GM19035 (cell line): ENCODE results near the gene LMO7.
"Not testable (repeated sequence)": the region's sequence is repeated elsewhere in the genome, so short reads cannot be mapped to it uniquely, and the experiment has no call there.

Source experiments
- ATAC-seq: cut with Tn5 transposase; IDR thresholded peaks from one replicate; pipeline ENCODE4 v1.9.1; 2021; ENCODE audit not compliant: unreplicated experiment

Gene LMO7

DNA sequence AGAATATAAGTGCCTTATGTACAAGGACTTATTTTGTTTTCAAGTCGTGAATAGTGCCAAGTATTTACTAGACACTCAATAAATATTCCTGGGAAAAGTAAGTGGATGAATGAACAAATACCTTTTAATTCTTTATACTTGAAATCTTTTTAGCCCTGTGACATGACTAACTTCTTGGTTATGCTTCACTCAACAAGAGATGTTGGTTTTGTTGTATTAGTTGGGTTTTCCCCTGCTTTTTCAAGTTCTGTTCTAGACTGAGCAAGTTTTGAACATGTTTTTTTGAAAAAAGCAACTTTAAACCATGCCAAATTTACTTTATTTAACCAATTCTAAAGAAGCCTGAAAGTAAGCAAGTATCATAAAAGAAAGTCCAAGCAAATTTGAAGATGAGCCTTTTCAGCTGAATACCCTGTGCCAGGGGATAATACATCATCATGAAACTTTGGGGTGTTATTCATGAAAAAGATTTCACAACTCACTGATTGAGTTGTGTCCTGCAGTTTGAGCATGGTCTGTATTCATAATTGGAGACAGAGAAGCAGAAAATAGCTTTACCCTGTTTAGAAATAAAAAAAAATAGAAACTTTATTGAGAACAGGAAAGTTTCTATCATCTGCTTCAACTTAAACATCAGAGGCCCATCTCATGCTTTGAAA lies 11.1 kb downstream of the LMO7 start:
- ATAC-seq, result peak; percentile 82

DNA sequence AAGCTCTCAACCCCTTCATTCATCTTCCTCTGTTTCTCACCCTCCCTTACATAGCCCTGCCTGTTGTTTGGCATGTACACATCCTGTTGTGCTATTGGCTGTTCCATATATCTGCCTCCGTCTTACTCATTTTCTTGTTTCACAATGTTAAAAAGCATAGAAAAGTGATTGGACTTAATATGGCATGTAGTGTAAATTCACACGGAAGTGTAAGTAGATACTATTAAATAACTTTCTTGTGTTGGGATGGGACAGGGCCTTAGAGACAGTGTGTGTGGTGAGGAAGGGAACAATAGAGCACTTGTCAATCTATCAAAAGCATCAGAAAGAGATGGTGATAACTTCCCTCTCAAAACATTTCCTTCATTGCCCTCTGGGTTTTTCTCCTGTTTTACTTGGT lies 12.3 kb downstream of the LMO7 start:
- ATAC-seq, result no peak

- ATAC-seq, result no peak
These were observed 14.9 kb downstream of the LMO7 start for GRCh38 chr13:75651013-75651412.

GRCh38 chr13:75652726-75653125 lies 16.6 kb downstream of the LMO7 start:
- no peak for ATAC-seq

GRCh38 chr13:75656425-75656989 lies 20.4 kb downstream of the LMO7 start:
- no peak for ATAC-seq

GRCh38 chr13:75657111-75657510 lies 21.0 kb downstream of the LMO7 start:
- ATAC-seq, result no peak

GRCh38 chr13:75660694-75661093 lies 24.6 kb downstream of the LMO7 start:
- peak; percentile 53 for ATAC-seq

DNA sequence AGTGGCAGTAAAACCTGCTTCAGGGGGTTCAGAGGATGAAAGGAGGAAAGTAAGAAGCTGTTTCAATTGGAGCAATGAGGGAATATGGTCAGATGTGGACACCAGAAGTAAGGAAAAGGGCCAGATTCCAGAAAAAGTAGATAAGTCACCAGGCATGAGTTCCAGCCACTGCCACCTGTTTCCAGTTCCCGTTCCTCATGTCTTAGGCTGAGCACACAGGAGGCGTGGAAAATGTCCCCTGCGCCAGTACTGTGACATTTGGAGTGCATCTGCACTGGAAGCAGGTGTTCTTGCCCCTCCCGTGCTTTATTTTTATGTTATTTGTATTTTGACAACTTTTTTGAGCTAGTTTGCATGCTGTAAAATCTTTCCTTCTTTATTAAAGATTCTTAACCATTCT lies 25.3 kb downstream of the LMO7 start:
- no peak for ATAC-seq

DNA sequence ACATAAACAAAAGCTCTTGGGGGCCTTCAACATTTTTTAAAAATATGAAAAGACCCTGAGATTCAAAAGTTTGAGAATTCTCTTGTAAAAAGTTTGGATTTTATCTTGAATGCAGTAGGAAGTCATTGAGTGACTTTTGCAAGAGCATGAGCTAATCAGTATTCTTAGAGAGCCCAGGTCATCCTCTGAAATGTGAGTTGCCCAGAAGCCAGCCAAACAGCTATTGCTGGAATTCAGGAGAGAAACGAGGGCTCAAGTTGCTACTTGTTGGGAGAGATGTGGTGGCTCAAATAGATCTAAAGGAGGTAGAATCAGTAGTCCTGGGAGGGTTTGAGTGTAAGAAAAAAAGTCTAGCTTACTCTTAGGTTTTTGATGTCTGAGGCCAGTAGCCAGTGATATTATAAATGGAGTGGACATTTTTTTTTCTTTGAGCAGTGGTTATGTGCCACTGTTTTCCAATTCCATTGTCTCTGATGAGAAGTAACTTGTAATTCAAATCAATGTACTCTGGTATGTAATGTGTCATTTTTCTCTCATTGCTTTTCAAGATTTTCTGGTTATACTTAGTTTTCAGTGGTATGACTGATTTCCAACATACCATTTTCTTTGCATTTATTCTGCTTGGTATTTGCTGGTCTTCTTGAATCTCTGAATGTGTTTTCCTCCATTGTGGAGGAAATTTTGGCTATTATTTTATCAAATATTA lies 30.7 kb downstream of the LMO7 start:
- no peak for ATAC-seq

DNA sequence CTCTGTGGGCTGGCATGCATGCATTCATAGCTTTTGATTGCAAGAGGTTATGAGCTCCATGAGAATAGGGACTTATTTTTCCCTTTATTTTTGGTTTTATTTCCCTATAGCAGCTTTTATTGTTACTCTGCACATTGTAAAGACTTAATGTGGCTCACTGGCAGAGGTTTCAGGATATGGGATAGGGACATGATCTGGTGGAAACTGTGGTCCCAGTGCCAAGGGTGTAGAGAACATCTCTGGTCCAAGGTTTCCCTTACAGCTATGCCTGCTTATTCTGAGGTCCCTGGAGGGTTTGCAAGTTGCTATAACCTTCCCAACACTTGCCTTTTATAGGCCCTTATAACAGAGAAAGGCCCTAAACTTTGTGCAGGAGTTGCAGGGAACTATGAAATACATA lies 33.6 kb downstream of the LMO7 start:
- no peak for ATAC-seq

DNA sequence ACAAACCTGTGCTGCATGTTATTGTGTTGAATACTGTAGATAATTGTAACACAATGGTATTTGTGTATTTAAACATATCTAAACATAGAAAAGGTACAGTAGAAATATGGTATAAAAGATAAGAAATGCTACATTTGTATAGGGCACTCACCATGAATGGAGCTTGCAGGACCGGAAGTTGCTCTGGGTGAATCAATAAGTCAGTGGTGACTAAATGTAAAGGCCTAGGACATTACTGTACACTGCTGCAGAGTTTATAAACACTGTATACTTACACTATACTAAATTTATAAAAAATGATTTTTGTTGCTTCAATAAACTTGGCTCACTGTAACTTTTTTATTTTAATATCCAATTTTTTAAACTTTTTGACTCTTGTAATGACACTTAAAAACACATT lies 34.4 kb downstream of the LMO7 start:
- ATAC-seq, result no peak

GRCh38 chr13:75675421-75675820 lies 39.3 kb downstream of the LMO7 start:
- no peak for ATAC-seq

DNA sequence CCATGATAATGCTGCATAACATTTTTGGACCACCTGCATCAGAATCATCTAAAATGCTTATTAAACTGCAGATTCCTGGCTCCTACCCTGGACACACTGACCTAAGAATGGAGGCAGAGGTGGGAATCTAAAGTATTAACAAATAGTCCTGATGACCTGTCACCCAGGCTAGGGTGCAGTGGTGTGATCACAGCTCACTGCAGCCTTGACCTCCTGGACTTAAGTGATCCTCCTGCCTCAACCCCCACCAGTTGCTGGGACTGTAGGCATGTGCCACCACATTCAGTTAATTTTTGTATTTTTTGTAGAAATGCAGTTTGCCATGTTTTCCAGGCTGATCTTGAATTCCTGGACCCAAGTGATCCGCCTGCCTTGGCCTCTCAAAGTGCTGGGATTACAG lies 43.3 kb downstream of the LMO7 start:
- no peak for ATAC-seq

- ATAC-seq, result not testable (repeated sequence)
These were observed 44.1 kb downstream of the LMO7 start for GRCh38 chr13:75680251-75680650.

GRCh38 chr13:75682326-75682725 lies 46.2 kb downstream of the LMO7 start:
- no peak for ATAC-seq

GRCh38 chr13:75685239-75685697 lies 49.1 kb downstream of the LMO7 start:
- no peak for ATAC-seq

DNA sequence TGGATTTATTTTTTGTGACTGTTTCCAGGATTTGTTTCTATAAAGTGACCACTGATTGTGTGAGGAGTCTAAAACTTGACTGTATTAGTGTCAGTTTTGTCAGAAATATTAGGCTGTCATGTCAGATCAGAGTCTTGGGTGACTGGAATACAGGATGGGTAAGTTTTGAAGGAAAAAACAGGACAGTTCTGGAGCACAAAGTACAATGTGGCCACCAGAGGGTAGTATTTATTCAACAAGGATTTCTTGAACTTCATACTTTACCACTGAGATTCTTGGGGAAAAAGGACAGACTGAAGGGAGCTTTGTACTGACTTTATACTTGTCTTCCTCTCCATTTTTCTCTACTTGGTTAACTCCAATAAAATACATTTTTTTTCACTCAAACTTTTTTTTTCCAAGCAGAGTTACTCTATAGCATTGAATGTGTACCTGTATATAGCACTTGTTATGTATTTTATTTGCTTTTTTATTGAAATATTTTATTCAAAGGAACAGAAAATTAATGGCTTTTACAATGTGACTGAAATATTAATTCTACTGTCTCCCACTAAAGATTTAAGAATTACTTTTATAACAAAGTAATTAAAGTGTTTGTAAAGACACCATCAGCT lies 51.1 kb downstream of the LMO7 start:
- no peak for ATAC-seq

- ATAC-seq, result no peak
These were observed 53.6 kb downstream of the LMO7 start for GRCh38 chr13:75689686-75690085.

GRCh38 chr13:75690607-75691006 lies 54.5 kb downstream of the LMO7 start:
- ATAC-seq, result no peak

DNA sequence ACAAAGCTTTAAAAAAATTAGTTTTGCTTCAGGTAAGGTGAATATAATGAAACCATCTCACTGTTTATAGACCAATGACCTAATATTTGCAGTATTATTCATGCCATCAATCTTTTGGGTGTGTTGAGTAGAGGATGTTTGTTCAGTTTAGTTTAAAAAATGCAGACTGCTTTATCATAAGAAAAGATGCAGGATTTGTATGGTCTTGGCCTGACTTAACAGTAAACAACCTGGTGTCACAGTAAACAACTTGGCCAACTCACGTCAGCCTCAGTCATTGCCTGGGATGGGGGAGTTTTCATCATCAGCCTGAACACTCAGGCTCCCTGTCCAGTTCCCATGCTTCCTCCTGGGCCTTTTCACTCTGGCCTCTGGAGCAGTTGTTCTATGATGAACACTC lies 55.1 kb downstream of the LMO7 start:
- no peak for ATAC-seq

- no peak for ATAC-seq
These were observed 57.1 kb downstream of the LMO7 start for GRCh38 chr13:75693227-75693626.

- ATAC-seq, result no peak
These were observed 58.6 kb downstream of the LMO7 start for GRCh38 chr13:75694722-75695121.
